ENCODE data around the gene SARM1. TPM values are rescaled to one million over a fixed set of nuclear protein-coding genes. Genes with fewer than 3 reads are reported as not detected.
A peak's percentile ranks its signal among the peaks of the same experiment; 100 is the strongest.
"Not testable (repeated sequence)": the region's sequence is repeated elsewhere in the genome, so short reads cannot be mapped to it uniquely, and the experiment has no call there.

The SARM1 gene
- total RNA-seq, 1 experiment from 2014 or later: 37.7 TPM

- no peak overlapping the region for H3K4me3 ChIP-seq (ENCODE audit: low read depth, low read length, poor library complexity, severe bottlenecking)
- peaks cover under 1% of the 10 kb centered on the region for H3K27me3 ChIP-seq (replicated peaks; ENCODE audit: insufficient read depth, low read depth, low read length, poor library complexity)
- H3K36me3 ChIP-seq (ENCODE audit: insufficient read depth, low read length, poor library complexity, severe bottlenecking): no peaks in the 10 kb centered on the region
- H3K27ac ChIP-seq (ENCODE audit: low read depth, low read length, poor library complexity, severe bottlenecking): no peak overlapping the region
- POLR2A ChIA-PET (ENCODE audit: low non-redundant PET): no interaction called here
- intact Hi-C loops (cut with micrococcal nuclease; ENCODE audit: unreplicated experiment): no loop called here
- H3K9me3 ChIP-seq (ENCODE audit: low read depth, low read length, poor library complexity, severe bottlenecking): no peaks in the 10 kb centered on the region
- TF ChIP-seq EZH2 (IDR thresholded peaks at IDR 0.05; ENCODE audit: borderline replicate concordance, low read depth, low read length, poor library complexity, severe bottlenecking): no peak
- peak; percentile 53 for TF ChIP-seq CTCF (conservative IDR thresholded peaks at IDR 0.05; ENCODE audit: low read depth, low read length)
- BruUV-seq (replicated peaks): no TSS peak
- peak; percentile 47 for DNase-seq (ENCODE audit: low spot score)
- CTCF ChIA-PET: interaction anchor here (1.1 kb wide), 1 partner anchor 9 kb away, joined by 5 read pairs; no protein-coding TSS in a partner anchor
- no peaks in the 10 kb centered on the region for H3K4me1 ChIP-seq (ENCODE audit: insufficient read depth, low read length, poor library complexity, severe bottlenecking)
Observed at GRCh38 chr17:28426081-28426519, 54.6 kb downstream of the SARM1 start.

GRCh38 chr17:28427371-28427770 is 55.9 kb downstream of the SARM1 start:
- Histone ChIP-seq H3K27me3 (replicated peaks; ENCODE audit: insufficient read depth, low read depth, low read length, poor library complexity) (peaks cover 9% of the 10 kb centered on the region), H3K4me1 (ENCODE audit: insufficient read depth, low read length, poor library complexity, severe bottlenecking) (no peaks in the 10 kb centered on the region), H3K4me3 (ENCODE audit: low read depth, low read length, poor library complexity, severe bottlenecking) (no peak overlapping the region), H3K27ac (ENCODE audit: low read depth, low read length, poor library complexity, severe bottlenecking) (no peak overlapping the region), H3K9me3 (ENCODE audit: low read depth, low read length, poor library complexity, severe bottlenecking) (no peaks in the 10 kb centered on the region), H3K36me3 (ENCODE audit: insufficient read depth, low read length, poor library complexity, severe bottlenecking) (no peaks in the 10 kb centered on the region)
- intact Hi-C loops (cut with micrococcal nuclease; ENCODE audit: unreplicated experiment): no loop called here
- no peak for TF ChIP-seq EZH2 (IDR thresholded peaks at IDR 0.05; ENCODE audit: borderline replicate concordance, low read depth, low read length, poor library complexity, severe bottlenecking)
- no peak for TF ChIP-seq CTCF (conservative IDR thresholded peaks at IDR 0.05; ENCODE audit: low read depth, low read length)
- ChIA-PET CTCF (no interaction called here), POLR2A (ENCODE audit: low non-redundant PET) (no interaction called here)
- peak; percentile 32 for DNase-seq (ENCODE audit: low spot score)
- no TSS peak for BruUV-seq (replicated peaks)

- POLR2A ChIA-PET (ENCODE audit: low non-redundant PET); H3K27me3 ChIP-seq (replicated peaks; ENCODE audit: insufficient read depth, low read depth, low read length, poor library complexity): not testable (repeated sequence)
Observed at GRCh38 chr17:28427982-28428381, 56.5 kb downstream of the SARM1 start.

GRCh38 chr17:28433721-28434120 is 62.2 kb downstream of the SARM1 start:
- ChIA-PET POLR2A (ENCODE audit: low non-redundant PET) (no interaction called here), CTCF (no interaction called here)
- Histone ChIP-seq H3K36me3 (ENCODE audit: insufficient read depth, low read length, poor library complexity, severe bottlenecking) (no peaks in the 10 kb centered on the region), H3K27me3 (replicated peaks; ENCODE audit: insufficient read depth, low read depth, low read length, poor library complexity) (peaks cover 9% of the 10 kb centered on the region), H3K4me1 (ENCODE audit: insufficient read depth, low read length, poor library complexity, severe bottlenecking) (no peaks in the 10 kb centered on the region), H3K9me3 (ENCODE audit: low read depth, low read length, poor library complexity, severe bottlenecking) (no peaks in the 10 kb centered on the region), H3K27ac (ENCODE audit: low read depth, low read length, poor library complexity, severe bottlenecking) (no peak overlapping the region), H3K4me3 (ENCODE audit: low read depth, low read length, poor library complexity, severe bottlenecking) (no peak overlapping the region)
- no peak for DNase-seq (ENCODE audit: low spot score)
- BruUV-seq (replicated peaks): no TSS peak
- TF ChIP-seq EZH2 (IDR thresholded peaks at IDR 0.05; ENCODE audit: borderline replicate concordance, low read depth, low read length, poor library complexity, severe bottlenecking) (no peak), CTCF (conservative IDR thresholded peaks at IDR 0.05; ENCODE audit: low read depth, low read length) (no peak)
- intact Hi-C loops (cut with micrococcal nuclease; ENCODE audit: unreplicated experiment): no loop called here

More at GRCh38 chr17:28427982-28428381, 56.5 kb downstream of the SARM1 start:
- DNase-seq (ENCODE audit: low spot score); H3K36me3 ChIP-seq (ENCODE audit: insufficient read depth, low read length, poor library complexity, severe bottlenecking); H3K4me3 ChIP-seq (ENCODE audit: low read depth, low read length, poor library complexity, severe bottlenecking); intact Hi-C loops (cut with micrococcal nuclease; ENCODE audit: unreplicated experiment); H3K9me3 ChIP-seq (ENCODE audit: low read depth, low read length, poor library complexity, severe bottlenecking); CTCF ChIA-PET; BruUV-seq (replicated peaks); H3K4me1 ChIP-seq (ENCODE audit: insufficient read depth, low read length, poor library complexity, severe bottlenecking); H3K27ac ChIP-seq (ENCODE audit: low read depth, low read length, poor library complexity, severe bottlenecking): not testable (repeated sequence)

- H3K4me3 ChIP-seq (ENCODE audit: low read depth, low read length, poor library complexity, severe bottlenecking); BruUV-seq (replicated peaks); H3K4me1 ChIP-seq (ENCODE audit: insufficient read depth, low read length, poor library complexity, severe bottlenecking); POLR2A ChIA-PET (ENCODE audit: low non-redundant PET); CTCF ChIA-PET; intact Hi-C loops (cut with micrococcal nuclease; ENCODE audit: unreplicated experiment); DNase-seq (ENCODE audit: low spot score); H3K9me3 ChIP-seq (ENCODE audit: low read depth, low read length, poor library complexity, severe bottlenecking); H3K27me3 ChIP-seq (replicated peaks; ENCODE audit: insufficient read depth, low read depth, low read length, poor library complexity); H3K27ac ChIP-seq (ENCODE audit: low read depth, low read length, poor library complexity, severe bottlenecking); H3K36me3 ChIP-seq (ENCODE audit: insufficient read depth, low read length, poor library complexity, severe bottlenecking): not testable (repeated sequence)
Observed at GRCh38 chr17:28434326-28434725, 62.8 kb downstream of the SARM1 start.

Data from A673 (cell line).